Measurements from ENCODE around the gene P2RX6.
"Not testable (repeated sequence)": the region's sequence is repeated elsewhere in the genome, so short reads cannot be mapped to it uniquely, and the experiment has no call there.

P2RX6 gene

GRCh38 chr22:21014726-21015465, at the start of gene P2RX6:
Gene P2RX6 (plus strand): TSS chr22:21015165. CDS start chr22:21015175, 10 bp downstream.
- peak; percentile 60 to 64 for DNase-seq

- DNase-seq, result no peak
Observed at GRCh38 chr22:20965888-20966855, 48.8 kb upstream of the P2RX6 start.

DNA sequence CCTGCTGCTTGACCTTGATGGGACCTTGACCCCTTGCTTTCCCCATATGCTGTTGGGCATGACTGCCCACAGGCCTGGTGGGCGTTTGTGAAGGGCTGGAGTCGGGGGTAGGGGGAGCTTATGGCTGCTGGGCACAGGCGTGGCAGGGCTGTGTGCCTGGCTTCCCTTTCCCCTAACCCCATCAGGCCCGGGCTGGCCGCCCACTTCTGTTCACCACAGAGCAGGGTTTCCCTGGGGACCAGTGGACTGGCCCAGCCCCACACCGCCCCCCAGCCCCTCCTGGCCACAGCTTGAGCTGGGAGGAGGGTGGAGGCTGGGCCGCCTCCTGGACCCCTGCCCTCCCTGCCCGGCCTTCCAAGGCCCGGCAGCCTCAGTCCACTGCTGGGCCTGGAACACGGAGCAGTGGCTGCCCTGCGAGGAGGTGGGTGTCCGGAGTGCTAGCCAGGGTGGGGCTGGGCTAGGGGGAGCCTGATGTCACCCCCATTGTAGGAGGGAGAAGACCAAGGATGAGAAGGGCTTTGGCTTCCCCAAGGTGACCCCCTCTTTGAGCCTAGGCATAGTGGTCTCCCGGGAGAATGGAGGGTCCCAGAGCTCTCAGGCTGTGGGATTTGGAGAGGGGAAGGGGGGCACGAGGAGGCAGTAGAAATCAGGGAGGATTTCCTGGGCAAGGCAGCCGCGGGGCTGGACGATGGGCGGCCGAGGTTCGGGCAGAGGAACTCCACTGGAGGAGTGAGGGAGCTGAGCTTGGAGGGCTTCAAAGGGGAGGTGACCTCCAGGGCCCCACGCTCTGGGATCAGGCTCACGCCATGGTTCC, 47.9 kb upstream of the P2RX6 start, which contains the start of gene AIFM3:
Gene AIFM3, plus strand, starts transcription at position 373 of the 814 bp plus-strand sequence. CDS start 690 bp downstream, outside the sequence.
- DNase-seq, result no peak

- DNase-seq, result no peak
Observed at GRCh38 chr22:20967697-20968211, 47.2 kb upstream of the P2RX6 start.

GRCh38 chr22:20968281-20968977, 46.5 kb upstream of the P2RX6 start:
- no peak for DNase-seq

DNA sequence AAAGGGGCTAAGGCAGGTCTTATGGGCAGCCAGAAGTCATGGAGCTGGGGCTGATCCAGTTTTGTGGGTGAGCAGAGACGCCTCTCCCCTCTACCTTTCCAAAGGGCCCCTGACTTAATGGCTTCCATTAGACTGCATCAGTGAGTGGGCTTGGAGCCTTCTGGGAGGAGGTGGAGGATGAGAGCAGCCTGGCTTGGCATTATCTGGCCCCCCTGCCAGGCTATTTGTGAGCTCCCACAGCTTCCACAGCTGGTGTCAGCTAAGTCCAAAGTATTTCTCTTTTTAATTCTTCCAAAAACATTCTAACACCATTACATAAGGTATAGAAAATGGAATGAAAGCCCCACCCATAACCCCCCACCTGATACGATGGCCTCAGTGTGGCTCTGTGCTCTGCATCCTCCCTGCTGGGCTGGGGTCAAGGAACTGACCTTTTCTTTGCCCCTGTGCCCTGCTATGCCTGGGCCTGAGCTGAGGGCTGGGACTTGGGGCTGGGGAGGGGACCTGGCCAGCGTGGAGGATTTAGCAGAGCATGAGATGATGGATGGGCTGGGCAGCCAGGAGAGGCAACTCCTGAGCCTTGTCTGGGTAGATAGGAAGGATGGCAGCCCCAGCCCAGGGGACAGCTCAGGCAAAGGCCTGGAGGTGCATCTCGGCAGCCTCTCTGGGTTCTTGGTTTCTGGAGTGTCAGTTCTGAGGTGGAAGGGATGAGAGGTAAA, 43.9 kb upstream of the P2RX6 start:
- DNase-seq, result no peak

DNA sequence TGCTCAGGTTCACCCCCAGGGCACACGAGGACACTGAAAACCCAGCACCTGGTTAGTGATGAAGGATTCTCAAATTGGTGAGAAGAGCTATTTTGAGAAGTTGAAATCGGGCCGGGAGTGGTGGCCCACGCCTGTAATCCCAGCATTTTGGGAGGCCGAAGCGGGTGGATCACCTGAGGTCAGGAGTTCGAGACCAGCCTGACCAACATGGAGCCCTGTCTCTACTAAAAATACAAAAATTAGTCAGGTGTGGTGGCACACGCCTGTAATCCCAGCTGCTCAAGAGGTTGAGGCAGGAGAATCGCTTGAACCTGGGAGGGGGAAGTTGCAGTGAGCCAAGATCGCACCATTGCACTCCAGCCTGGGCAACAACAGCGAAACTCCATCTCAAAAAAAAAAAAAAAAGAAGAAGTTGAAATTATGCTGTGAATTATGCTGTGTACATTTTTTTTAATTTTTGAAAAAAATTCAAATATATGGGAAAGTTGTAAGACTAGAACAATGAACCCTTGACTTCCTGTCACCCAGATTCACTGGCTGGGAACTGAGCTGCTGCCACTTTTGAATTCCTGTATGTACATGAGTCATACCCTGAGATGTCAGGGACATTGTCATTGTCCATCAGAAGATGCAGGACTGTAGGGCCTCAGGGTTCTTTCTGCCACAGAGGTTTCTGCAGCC, 42.8 kb upstream of the P2RX6 start:
- not testable (repeated sequence) for DNase-seq

DNA sequence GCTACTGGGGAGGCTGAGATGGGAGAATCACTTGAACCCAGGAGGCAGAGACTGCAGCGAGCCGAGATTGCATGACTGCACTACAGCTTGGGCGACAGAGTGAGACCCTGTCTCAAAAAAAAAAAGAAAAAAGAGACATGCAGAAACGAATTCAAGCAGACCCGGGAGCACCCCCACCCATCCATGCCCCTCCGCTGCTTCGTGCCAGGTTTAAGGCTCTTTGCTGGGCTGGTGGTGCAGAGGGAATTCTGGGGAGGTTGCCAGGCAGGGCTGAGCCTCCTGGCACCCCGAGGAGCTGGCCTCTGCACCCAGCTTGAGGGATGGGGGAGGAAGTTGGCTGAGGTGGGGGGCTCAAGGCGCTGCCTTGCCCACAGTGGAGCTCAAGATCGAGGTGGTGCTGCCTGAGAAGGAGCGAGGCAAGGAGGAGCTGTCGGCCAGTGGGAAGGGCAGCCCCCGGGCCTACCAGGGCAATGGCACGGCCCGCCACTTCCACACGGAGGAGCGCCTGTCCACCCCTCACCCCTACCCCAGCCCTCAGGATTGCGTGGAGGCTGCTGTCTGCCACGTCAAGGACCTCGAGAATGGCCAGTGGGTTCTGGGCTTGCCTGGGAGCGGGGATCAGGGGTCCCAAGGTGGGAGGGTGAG, 41.9 kb upstream of the P2RX6 start:
- no peak for DNase-seq

GRCh38 chr22:20973634-20974286, 41.2 kb upstream of the P2RX6 start:
- no peak for DNase-seq

- no peak for DNase-seq
Observed at GRCh38 chr22:20974336-20974955, 40.5 kb upstream of the P2RX6 start.

- DNase-seq, result no peak
Observed at GRCh38 chr22:20975541-20976290, 39.2 kb upstream of the P2RX6 start.

DNA sequence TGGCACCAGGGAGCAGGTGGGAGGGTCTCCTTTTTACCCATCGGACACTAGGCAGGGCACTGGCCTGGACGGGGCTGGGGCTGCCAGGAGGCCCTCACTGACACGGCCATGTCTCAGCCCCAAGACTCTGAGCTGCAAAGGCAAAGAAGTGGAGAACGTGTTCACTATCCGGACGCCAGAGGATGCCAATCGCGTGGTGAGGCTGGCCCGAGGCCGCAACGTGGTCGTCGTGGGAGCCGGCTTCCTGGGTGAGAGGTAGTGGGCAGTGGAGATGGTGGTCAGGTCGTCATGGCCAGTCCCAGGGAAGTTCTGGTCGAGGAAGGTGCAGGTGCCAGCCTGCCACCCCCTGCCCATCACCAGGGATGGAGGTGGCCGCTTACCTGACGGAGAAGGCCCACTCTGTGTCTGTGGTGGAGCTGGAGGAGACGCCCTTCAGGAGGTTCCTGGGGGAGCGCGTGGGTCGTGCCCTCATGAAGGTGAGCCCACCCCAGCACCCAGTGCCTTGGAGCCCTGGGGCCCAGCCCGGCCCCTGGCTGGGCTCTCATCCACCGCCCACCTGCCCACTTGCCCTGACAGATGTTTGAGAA, 38.6 kb upstream of the P2RX6 start:
- DNase-seq, result no peak

DNA sequence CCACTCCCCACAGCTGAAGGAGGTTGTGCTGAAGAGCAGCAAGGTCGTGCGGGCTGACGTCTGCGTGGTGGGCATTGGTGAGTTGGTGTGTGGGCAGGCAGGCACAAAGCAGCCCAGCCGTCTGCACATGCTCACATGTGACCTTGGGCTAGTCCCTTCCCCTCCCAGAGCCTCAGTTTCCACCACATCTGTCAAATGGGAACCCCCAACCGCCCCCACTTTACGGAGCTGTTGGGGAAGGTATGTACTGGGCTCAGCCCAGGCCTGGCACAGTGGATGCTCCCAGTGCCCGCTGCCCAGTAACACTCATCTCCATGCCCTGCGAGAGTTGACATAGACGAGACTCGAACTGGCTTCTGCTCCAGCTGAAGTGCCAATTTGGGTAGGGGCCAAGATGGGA, 37.9 kb upstream of the P2RX6 start:
- DNase-seq, result no peak

DNA sequence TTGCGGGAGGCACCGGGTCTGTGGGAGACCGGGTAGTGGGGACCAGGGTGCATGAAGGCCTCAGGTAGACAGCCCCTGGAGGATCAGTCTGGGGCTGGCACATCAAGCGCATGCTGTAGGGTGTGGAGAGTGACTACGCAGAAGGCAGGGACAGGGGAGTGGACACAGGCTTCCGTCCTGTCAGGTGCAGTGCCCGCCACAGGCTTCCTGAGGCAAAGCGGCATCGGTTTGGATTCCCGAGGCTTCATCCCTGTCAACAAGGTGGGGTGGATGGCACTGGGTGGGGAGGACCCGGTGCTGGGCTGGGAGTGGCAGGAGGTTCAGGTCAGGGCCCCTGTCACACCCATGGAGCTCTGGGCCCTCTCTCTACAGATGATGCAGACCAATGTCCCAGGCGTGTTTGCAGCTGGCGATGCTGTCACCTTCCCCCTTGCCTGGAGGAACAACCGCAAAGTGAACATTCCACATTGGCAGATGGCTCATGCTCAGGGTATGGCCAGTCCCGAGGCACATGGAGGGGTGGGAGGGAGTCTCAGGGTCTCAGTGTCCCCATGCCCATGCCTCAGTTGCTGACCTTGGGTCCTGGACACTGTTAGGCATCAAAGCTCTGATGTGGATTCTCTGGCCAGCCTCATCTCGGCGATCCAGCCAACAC, 37.3 kb upstream of the P2RX6 start:
- DNase-seq, result no peak

- no peak for DNase-seq
Observed at GRCh38 chr22:20978419-20978818, 36.5 kb upstream of the P2RX6 start.

DNA sequence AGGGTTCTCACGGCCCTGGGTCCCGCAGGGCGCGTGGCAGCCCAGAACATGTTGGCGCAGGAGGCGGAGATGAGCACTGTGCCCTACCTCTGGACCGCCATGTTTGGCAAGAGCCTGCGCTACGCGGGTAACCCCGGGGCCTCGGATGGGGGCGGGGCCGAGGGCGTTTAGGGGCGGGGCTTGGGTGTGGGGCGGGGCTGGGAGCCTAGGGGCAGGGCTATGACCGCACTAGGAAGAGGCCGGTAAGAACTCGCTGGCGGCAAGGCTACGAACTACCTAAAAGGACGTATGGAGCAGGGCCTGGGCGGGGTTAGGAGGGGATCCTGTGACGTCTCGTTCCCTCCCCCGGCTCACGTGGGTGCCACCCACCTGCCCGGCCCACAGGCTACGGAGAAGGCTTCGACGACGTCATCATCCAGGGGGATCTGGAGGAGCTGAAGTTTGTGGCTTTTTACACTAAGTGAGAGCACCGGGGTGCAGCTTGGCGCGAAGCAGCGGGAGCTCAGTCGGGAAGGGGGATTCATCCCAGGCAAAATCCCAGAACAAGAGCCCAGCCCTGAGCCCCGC, 35.6 kb upstream of the P2RX6 start:
- DNase-seq, result no peak

DNA sequence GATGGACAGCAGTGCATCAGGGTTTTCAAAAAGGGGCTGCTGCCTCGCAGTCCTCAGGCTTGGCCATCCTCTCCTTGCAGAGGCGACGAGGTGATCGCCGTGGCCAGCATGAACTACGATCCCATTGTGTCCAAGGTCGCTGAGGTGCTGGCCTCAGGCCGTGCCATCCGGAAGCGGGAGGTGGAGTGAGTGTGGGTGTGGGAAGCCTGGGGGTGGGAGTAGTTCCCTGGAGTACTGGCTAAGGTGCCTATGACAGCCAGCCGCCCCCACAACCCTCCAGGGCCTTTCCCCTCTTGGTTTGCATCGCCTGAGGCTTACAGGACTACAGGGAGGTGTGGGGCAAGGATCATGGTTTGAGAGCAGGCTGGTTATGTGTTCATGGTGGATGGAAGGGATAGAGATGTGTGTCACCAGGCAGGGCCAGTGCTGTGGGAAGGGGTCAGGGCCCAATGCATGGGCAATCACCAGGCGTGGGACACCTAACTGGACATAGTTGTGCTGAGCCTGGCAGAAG, 35.0 kb upstream of the P2RX6 start:
- DNase-seq, result no peak

Measured in SHP77 (cell line).